Measurements from ENCODE around the gene RBM27.
"Not testable (repeated sequence)": the region's sequence is repeated elsewhere in the genome, so short reads cannot be mapped to it uniquely, and the experiment has no call there.

Gene RBM27

DNA sequence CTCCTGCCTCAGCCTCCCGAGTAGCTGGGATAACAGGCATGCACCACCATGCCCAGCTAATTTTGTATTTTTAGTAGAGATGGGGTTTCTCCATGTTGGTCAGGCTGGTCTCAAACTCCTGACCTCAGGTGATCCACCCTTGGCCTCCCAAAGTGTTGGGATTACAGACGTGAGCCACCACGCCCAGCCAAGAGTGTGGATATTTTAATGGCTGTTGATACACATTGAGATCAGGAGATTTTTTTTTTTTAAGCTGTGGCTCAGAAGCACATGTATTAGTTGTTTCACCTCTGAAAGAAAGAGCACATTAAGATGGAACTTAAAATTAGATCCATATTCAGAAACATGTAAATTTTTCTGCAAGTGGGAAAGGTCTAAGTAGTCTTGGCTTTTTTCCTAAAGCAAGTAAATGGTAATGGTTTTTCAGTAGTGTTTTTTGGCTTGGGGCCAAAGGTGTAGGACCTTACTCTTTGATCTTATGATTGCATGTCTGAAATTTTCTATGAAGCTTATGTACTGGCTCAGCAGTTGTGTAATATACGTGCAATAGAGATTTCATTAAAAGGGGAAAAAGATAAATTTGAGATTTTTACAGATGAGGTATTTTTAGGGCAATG lies 9.9 kb downstream of the RBM27 start:
- DNase-seq, result no peak
- peaks cover 4% of the 10 kb centered on the region for H3K36me3 ChIP-seq
- no peaks in the 10 kb centered on the region for H3K9me3 ChIP-seq (ENCODE audit: severe bottlenecking)
- TF ChIP-seq, protein P1, sequence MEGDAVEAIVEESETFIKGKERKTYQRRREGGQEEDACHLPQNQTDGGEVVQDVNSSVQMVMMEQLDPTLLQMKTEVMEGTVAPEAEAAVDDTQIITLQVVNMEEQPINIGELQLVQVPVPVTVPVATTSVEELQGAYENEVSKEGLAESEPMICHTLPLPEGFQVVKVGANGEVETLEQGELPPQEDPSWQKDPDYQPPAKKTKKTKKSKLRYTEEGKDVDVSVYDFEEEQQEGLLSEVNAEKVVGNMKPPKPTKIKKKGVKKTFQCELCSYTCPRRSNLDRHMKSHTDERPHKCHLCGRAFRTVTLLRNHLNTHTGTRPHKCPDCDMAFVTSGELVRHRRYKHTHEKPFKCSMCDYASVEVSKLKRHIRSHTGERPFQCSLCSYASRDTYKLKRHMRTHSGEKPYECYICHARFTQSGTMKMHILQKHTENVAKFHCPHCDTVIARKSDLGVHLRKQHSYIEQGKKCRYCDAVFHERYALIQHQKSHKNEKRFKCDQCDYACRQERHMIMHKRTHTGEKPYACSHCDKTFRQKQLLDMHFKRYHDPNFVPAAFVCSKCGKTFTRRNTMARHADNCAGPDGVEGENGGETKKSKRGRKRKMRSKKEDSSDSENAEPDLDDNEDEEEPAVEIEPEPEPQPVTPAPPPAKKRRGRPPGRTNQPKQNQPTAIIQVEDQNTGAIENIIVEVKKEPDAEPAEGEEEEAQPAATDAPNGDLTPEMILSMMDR (IDR thresholded peaks at IDR 0.05; ENCODE audit: low read depth, low read length), result no peak
- no peak overlapping the region for H3K27ac ChIP-seq
- H3K27me3 ChIP-seq (ENCODE audit: insufficient read depth, low read depth, severe bottlenecking), result no peaks in the 10 kb centered on the region
- H3K4me3 ChIP-seq (ENCODE audit: low read depth, low read length), result no peak overlapping the region

- not testable (repeated sequence) for DNase-seq; H3K4me3 ChIP-seq (ENCODE audit: low read depth, low read length); H3K9me3 ChIP-seq (ENCODE audit: severe bottlenecking); H3K27ac ChIP-seq; H3K27me3 ChIP-seq (ENCODE audit: insufficient read depth, low read depth, severe bottlenecking)
- H3K36me3 ChIP-seq, result peaks cover 15% of the 10 kb centered on the region
These were observed 11.5 kb downstream of the RBM27 start for GRCh38 chr5:146214881-146215280.

DNA sequence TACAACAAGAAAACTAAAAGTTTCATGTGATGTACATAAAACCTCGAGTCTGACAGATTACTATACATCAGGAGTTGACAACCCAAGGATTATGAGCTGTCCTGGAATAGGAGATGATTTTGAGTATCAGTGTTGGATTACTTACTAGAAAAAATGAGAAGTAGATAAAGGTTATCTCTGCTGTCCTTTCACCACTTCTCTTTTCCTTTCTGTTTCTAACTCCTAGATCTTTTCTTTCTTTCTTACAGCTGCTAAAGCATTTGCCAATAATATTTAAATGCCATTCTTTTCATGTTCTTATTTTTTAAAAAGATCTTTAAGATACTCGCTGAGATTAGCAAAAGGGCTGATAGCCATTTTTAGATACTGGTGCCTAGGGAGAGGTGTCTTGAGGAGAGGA lies 14.8 kb downstream of the RBM27 start:
- H3K4me3 ChIP-seq (ENCODE audit: low read depth, low read length), result no peak overlapping the region
- DNase-seq, result no peak
- no peak overlapping the region for H3K27ac ChIP-seq
- H3K27me3 ChIP-seq (ENCODE audit: insufficient read depth, low read depth, severe bottlenecking), result no peaks in the 10 kb centered on the region
- TF ChIP-seq, protein P1 (IDR thresholded peaks at IDR 0.05; ENCODE audit: low read depth, low read length), result no peak
- no peaks in the 10 kb centered on the region for H3K9me3 ChIP-seq (ENCODE audit: severe bottlenecking)
- H3K36me3 ChIP-seq, result peaks cover 21% of the 10 kb centered on the region

- no peak for DNase-seq
- Histone ChIP-seq H3K4me3 (ENCODE audit: low read depth, low read length) (no peak overlapping the region), H3K9me3 (ENCODE audit: severe bottlenecking) (no peaks in the 10 kb centered on the region), H3K27ac (no peak overlapping the region), H3K36me3 (peaks cover 21% of the 10 kb centered on the region), H3K27me3 (ENCODE audit: insufficient read depth, low read depth, severe bottlenecking) (no peaks in the 10 kb centered on the region)
- TF ChIP-seq, protein P1 (IDR thresholded peaks at IDR 0.05; ENCODE audit: low read depth, low read length), result no peak
These were observed 15.8 kb downstream of the RBM27 start for GRCh38 chr5:146219243-146219642.

DNA sequence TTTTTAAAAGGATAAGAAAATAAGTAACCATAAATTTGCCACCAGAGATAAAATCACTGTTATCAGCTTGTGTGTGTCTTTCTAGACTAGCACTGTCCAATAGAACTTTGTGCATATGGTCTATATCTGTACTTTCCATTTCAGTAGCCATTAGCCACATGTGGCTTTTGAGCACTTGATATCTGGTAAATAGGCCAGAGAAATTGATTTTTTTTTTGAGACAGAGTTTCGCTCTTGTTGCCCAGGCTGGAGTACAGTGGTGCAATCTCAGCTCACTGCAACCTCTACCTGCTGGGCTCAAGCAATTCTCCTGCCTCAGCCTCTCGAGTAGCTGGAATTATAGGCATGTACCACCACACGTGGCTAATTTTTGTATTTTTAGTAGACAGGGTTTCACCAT lies 17.8 kb downstream of the RBM27 start:
- Histone ChIP-seq H3K27me3 (ENCODE audit: insufficient read depth, low read depth, severe bottlenecking) (no peaks in the 10 kb centered on the region), H3K36me3 (peaks cover 34% of the 10 kb centered on the region), H3K27ac (no peak overlapping the region), H3K4me3 (ENCODE audit: low read depth, low read length) (no peak overlapping the region), H3K9me3 (ENCODE audit: severe bottlenecking) (no peaks in the 10 kb centered on the region)
- TF ChIP-seq, protein P1 (IDR thresholded peaks at IDR 0.05; ENCODE audit: low read depth, low read length), result no peak
- no peak for DNase-seq

- Histone ChIP-seq H3K4me3 (ENCODE audit: low read depth, low read length) (no peak overlapping the region), H3K27me3 (ENCODE audit: insufficient read depth, low read depth, severe bottlenecking) (no peaks in the 10 kb centered on the region), H3K36me3 (peaks cover 40% of the 10 kb centered on the region), H3K9me3 (ENCODE audit: severe bottlenecking) (no peaks in the 10 kb centered on the region), H3K27ac (no peak overlapping the region)
- TF ChIP-seq, protein P1 (IDR thresholded peaks at IDR 0.05; ENCODE audit: low read depth, low read length), result no peak
- no peak for DNase-seq
These were observed 18.6 kb downstream of the RBM27 start for GRCh38 chr5:146222005-146222404.
